ENCODE measurements around the gene HIF3A. TPM values are rescaled to one million over a fixed set of nuclear protein-coding genes. Genes with fewer than 3 reads are reported as not detected.

Gene HIF3A
- total RNA-seq, 1 experiment from 2014 or later: not detected

DNA sequence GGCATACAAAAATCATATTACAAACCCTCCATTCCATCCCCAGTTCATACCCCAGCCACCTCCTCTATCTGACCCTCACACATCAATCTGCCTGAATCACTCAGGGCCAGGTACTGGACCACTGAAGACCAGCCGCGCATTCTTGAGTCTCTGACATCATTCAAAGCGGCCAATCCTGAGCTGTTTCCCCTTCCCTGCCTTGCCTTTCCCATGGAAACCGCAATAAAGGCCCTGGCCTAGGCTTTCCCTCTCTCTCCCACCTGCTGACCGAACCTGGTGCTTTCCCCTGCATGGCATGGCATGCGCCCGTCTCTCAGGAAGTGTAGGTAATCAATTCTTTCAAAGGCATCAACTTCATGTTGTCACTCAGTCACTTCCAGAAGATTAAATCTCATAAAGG, 17.7 kb upstream of the HIF3A start:
- Histone ChIP-seq H3K4me1 (ENCODE audit: insufficient read depth, low read length) (peaks cover 2% of the 10 kb centered on the region; the same call in 1 of the 2 replicates), H4K20me1 (ENCODE audit: low read length) (no peaks in the 10 kb centered on the region), H3F3A (ENCODE audit: low read length, unreplicated experiment) (no peaks in the 10 kb centered on the region), H3K4me3 (ENCODE audit: low read length) (no peak overlapping the region), H3K9me3 (ENCODE audit: low read length) (no peaks in the 10 kb centered on the region), H3K36me3 (ENCODE audit: low read depth, low read length) (no peaks in the 10 kb centered on the region), H3K4me2 (ENCODE audit: low read length) (no peak overlapping the region), H3K27me3 (ENCODE audit: low read length) (no peaks in the 10 kb centered on the region), H3K9ac (ENCODE audit: low read length) (no peak overlapping the region), H2AFZ (ENCODE audit: low read length) (no peak overlapping the region), H3K9me2 (replicated peaks; ENCODE audit: low read length) (no peaks in the 10 kb centered on the region), H3K79me2 (ENCODE audit: low read length) (no peaks in the 10 kb centered on the region), H3K27ac (ENCODE audit: low read length) (no peak overlapping the region)
- TF ChIP-seq, protein P1, sequence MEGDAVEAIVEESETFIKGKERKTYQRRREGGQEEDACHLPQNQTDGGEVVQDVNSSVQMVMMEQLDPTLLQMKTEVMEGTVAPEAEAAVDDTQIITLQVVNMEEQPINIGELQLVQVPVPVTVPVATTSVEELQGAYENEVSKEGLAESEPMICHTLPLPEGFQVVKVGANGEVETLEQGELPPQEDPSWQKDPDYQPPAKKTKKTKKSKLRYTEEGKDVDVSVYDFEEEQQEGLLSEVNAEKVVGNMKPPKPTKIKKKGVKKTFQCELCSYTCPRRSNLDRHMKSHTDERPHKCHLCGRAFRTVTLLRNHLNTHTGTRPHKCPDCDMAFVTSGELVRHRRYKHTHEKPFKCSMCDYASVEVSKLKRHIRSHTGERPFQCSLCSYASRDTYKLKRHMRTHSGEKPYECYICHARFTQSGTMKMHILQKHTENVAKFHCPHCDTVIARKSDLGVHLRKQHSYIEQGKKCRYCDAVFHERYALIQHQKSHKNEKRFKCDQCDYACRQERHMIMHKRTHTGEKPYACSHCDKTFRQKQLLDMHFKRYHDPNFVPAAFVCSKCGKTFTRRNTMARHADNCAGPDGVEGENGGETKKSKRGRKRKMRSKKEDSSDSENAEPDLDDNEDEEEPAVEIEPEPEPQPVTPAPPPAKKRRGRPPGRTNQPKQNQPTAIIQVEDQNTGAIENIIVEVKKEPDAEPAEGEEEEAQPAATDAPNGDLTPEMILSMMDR (conservative IDR thresholded peaks at IDR 0.05; ENCODE audit: low read depth, low read length): no peak
- TF ChIP-seq EZH2 (IDR thresholded peaks at IDR 0.05; ENCODE audit: low read length, unreplicated experiment): no peak
- no peak for TF ChIP-seq EZH2phosphoT487 (IDR thresholded peaks at IDR 0.05; ENCODE audit: borderline replicate concordance, low read length)
- DNase-seq: no peak
- intact Hi-C loops (cut with micrococcal nuclease): no loop called here
- CTCF ChIA-PET: no interaction called here
- no peak for ATAC-seq
- BruUV-seq (replicated peaks): no TSS peak
- POLR2A ChIA-PET (ENCODE audit: unreplicated experiment): no interaction called here

DNA sequence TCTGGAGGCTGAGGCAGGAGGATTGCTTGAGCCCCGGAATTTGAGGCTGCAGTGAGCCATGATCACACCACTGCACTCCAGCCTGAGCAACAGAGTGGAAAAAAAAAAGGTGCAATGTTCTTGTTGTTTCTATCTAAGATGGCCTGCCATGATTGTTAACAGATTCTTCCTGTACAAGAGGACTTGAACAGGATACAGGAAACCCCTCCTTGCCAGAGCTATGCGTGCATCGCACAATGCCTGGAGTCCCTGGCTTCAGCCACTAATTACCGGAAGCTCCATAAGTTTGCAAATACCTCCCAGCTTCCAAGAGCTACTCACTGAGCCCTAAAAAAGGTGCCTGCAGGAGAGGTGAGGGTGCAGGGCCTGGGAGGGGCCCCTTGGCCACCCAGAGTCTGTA, 13.1 kb upstream of the HIF3A start:
- no peak overlapping the region for H3K4me3 ChIP-seq (ENCODE audit: low read length)
- no peak overlapping the region for H3K9ac ChIP-seq (ENCODE audit: low read length)
- no peaks in the 10 kb centered on the region for H3K9me3 ChIP-seq (ENCODE audit: low read length)
- no peaks in the 10 kb centered on the region for H3F3A ChIP-seq (ENCODE audit: low read length, unreplicated experiment)
- H3K36me3 ChIP-seq (ENCODE audit: low read depth, low read length): no peaks in the 10 kb centered on the region
- H3K79me2 ChIP-seq (ENCODE audit: low read length): no peaks in the 10 kb centered on the region
- ChIA-PET CTCF (no interaction called here), POLR2A (ENCODE audit: unreplicated experiment) (no interaction called here)
- no peaks in the 10 kb centered on the region for H3K9me2 ChIP-seq (replicated peaks; ENCODE audit: low read length)
- peaks cover under 1% of the 10 kb centered on the region for H3K4me1 ChIP-seq (ENCODE audit: insufficient read depth, low read length)
- intact Hi-C loops (cut with micrococcal nuclease): loop anchor here (5.0 kb wide), 1 partner anchor 89 kb away; no protein-coding TSS in a partner anchor
- no peak overlapping the region for H2AFZ ChIP-seq (ENCODE audit: low read length)
- TF ChIP-seq EZH2phosphoT487 (IDR thresholded peaks at IDR 0.05; ENCODE audit: borderline replicate concordance, low read length): no peak
- TF ChIP-seq, protein P1 (conservative IDR thresholded peaks at IDR 0.05; ENCODE audit: low read depth, low read length): no peak
- H3K27me3 ChIP-seq (ENCODE audit: low read length): no peaks in the 10 kb centered on the region
- ATAC-seq (no peak), DNase-seq (no peak)
- H3K4me2 ChIP-seq (ENCODE audit: low read length): no peak overlapping the region
- H3K27ac ChIP-seq (ENCODE audit: low read length): no peak overlapping the region
- no peaks in the 10 kb centered on the region for H4K20me1 ChIP-seq (ENCODE audit: low read length)
- no TSS peak for BruUV-seq (replicated peaks)

DNA sequence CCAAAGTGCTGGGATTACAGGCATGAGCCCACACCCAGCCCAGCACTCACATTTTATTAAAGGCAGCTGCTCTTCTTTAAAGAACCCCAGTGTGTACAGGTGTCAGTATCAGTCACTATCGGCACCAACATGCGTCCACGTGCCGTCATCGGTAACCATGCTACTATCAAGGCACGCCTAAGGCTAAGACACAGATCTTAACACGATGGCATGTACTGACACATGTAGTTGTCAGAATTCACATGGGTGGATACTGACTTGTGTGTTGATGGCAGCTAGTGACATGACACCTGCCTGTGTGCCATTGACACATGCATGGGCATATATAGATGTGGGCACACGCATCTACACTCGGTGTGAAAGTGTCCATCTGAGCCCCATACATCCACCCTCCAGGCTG, 12.2 kb upstream of the HIF3A start:
- BruUV-seq (replicated peaks): no TSS peak
- Histone ChIP-seq H3K36me3 (ENCODE audit: low read depth, low read length) (no peaks in the 10 kb centered on the region), H3K79me2 (ENCODE audit: low read length) (no peaks in the 10 kb centered on the region), H3F3A (ENCODE audit: low read length, unreplicated experiment) (no peaks in the 10 kb centered on the region), H2AFZ (ENCODE audit: low read length) (no peak overlapping the region), H3K9ac (ENCODE audit: low read length) (no peak overlapping the region), H4K20me1 (ENCODE audit: low read length) (no peaks in the 10 kb centered on the region), H3K4me1 (ENCODE audit: insufficient read depth, low read length) (peaks cover 7% of the 10 kb centered on the region), H3K4me3 (ENCODE audit: low read length) (no peak overlapping the region), H3K4me2 (ENCODE audit: low read length) (no peak overlapping the region), H3K27ac (ENCODE audit: low read length) (no peak overlapping the region), H3K9me2 (replicated peaks; ENCODE audit: low read length) (no peaks in the 10 kb centered on the region), H3K27me3 (ENCODE audit: low read length) (no peaks in the 10 kb centered on the region), H3K9me3 (ENCODE audit: low read length) (no peaks in the 10 kb centered on the region)
- TF ChIP-seq EZH2phosphoT487 (IDR thresholded peaks at IDR 0.05; ENCODE audit: borderline replicate concordance, low read length) (no peak), EZH2 (IDR thresholded peaks at IDR 0.05; ENCODE audit: low read length, unreplicated experiment) (no peak)
- TF ChIP-seq, protein P1 (conservative IDR thresholded peaks at IDR 0.05; ENCODE audit: low read depth, low read length): no peak
- no peak for DNase-seq
- CTCF ChIA-PET: no interaction called here
- POLR2A ChIA-PET (ENCODE audit: unreplicated experiment): no interaction called here
- intact Hi-C loops (cut with micrococcal nuclease): loop anchor here (5.0 kb wide), 1 partner anchor 88 kb away; no protein-coding TSS in a partner anchor
- no peak for ATAC-seq
